ENCODE measurements around the gene UBE2M.

The UBE2M gene

GRCh38 chr19:58531034-58531840 is 27.2 kb downstream of the UBE2M start:
- no peak for TF ChIP-seq EZH2phosphoT487 (IDR thresholded peaks at IDR 0.05; ENCODE audit: low read depth)
- TF ChIP-seq CTCF (IDR thresholded peaks at IDR 0.05; ENCODE audit: low read depth, low read length) = no peak
- no peaks in the 10 kb centered on the region for H4K20me1 ChIP-seq (ENCODE audit: insufficient read depth, low read length)
- peaks cover 3% of the 10 kb centered on the region for H3K4me1 ChIP-seq (ENCODE audit: low read length)
- H2AFZ ChIP-seq (ENCODE audit: low read depth, low read length) = no peak overlapping the region
- H3K27ac ChIP-seq (ENCODE audit: low read length) = no peak overlapping the region
- H3K9me3 ChIP-seq (ENCODE audit: insufficient read depth, low read length) = no peaks in the 10 kb centered on the region
- no peak overlapping the region for H3K4me2 ChIP-seq (ENCODE audit: low read length)
- peaks cover 17% of the 10 kb centered on the region for H3K27me3 ChIP-seq (ENCODE audit: low read depth, low read length)
- no peak overlapping the region for H3K4me3 ChIP-seq (ENCODE audit: low read length)
- no peaks in the 10 kb centered on the region for H3K36me3 ChIP-seq (replicated peaks; ENCODE audit: low read depth, low read length)
- H3K79me2 ChIP-seq (ENCODE audit: low read length) = no peaks in the 10 kb centered on the region
- no peak overlapping the region for H3K9ac ChIP-seq (ENCODE audit: low read length)

DNA sequence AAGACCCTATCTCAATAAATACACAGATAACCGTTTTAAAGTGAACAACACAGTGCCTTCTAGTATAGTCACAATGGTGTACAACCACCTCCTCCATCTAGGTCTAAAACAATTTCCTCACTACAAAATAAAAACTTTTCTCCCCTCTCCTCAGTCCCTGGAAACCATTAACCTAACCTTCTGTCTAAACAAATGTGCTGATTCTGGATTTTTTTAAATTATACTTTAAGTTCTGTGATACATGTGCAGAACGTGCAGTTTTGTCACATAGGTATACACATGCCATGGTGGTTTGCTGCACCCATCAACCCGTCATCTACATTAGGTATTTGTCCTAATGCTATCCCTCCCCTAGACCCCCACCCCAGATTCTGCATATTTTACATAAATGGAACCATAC is 29.0 kb downstream of the UBE2M start:
- Histone ChIP-seq H3K27me3 (ENCODE audit: low read depth, low read length) (peaks cover 17% of the 10 kb centered on the region), H3K4me1 (ENCODE audit: low read length) (peaks cover 3% of the 10 kb centered on the region), H3K36me3 (replicated peaks; ENCODE audit: low read depth, low read length) (no peaks in the 10 kb centered on the region), H3K4me3 (ENCODE audit: low read length) (no peak overlapping the region), H3K79me2 (ENCODE audit: low read length) (no peaks in the 10 kb centered on the region), H4K20me1 (ENCODE audit: insufficient read depth, low read length) (no peaks in the 10 kb centered on the region), H3K27ac (ENCODE audit: low read length) (no peak overlapping the region), H3K4me2 (ENCODE audit: low read length) (no peak overlapping the region), H3K9ac (ENCODE audit: low read length) (no peak overlapping the region), H2AFZ (ENCODE audit: low read depth, low read length) (no peak overlapping the region), H3K9me3 (ENCODE audit: insufficient read depth, low read length) (no peaks in the 10 kb centered on the region)
- no peak for TF ChIP-seq EZH2phosphoT487 (IDR thresholded peaks at IDR 0.05; ENCODE audit: low read depth)

DNA sequence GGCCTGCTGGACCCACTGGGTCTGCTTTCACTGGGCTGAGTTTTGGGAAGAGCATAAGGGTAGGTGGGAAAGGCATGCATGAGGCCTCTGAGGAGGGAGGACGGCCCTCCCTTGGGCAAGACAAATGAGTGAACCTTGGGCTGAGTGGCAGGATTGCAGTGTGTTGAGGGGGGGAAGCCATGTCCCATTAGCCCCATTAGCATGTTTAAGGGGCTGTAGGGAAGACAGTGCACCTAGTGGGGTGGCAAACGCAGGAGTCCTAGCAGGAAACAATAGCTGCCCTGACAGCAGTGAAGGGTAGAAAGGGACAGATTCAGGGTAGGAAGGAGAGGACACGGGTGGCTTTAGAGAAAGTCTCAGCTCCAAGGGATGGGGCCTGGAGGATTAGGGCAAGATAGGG is 35.7 kb downstream of the UBE2M start:
- H3K4me2 ChIP-seq (ENCODE audit: low read length) = no peak overlapping the region
- H4K20me1 ChIP-seq (ENCODE audit: insufficient read depth, low read length) = no peaks in the 10 kb centered on the region
- no peak overlapping the region for H3K4me3 ChIP-seq (ENCODE audit: low read length)
- peaks cover 13% of the 10 kb centered on the region for H3K4me1 ChIP-seq (ENCODE audit: low read length)
- no peak overlapping the region for H3K27ac ChIP-seq (ENCODE audit: low read length)
- TF ChIP-seq EZH2phosphoT487 (IDR thresholded peaks at IDR 0.05; ENCODE audit: low read depth) = no peak
- no peak for TF ChIP-seq CTCF (IDR thresholded peaks at IDR 0.05; ENCODE audit: low read depth, low read length)
- H3K36me3 ChIP-seq (replicated peaks; ENCODE audit: low read depth, low read length) = no peaks in the 10 kb centered on the region
- H3K9me3 ChIP-seq (ENCODE audit: insufficient read depth, low read length) = no peaks in the 10 kb centered on the region
- H3K27me3 ChIP-seq (ENCODE audit: low read depth, low read length) = no peaks in the 10 kb centered on the region
- H3K9ac ChIP-seq (ENCODE audit: low read length) = no peak overlapping the region
- H2AFZ ChIP-seq (ENCODE audit: low read depth, low read length) = no peak overlapping the region
- peaks cover 18% of the 10 kb centered on the region for H3K79me2 ChIP-seq (ENCODE audit: low read length)

DNA sequence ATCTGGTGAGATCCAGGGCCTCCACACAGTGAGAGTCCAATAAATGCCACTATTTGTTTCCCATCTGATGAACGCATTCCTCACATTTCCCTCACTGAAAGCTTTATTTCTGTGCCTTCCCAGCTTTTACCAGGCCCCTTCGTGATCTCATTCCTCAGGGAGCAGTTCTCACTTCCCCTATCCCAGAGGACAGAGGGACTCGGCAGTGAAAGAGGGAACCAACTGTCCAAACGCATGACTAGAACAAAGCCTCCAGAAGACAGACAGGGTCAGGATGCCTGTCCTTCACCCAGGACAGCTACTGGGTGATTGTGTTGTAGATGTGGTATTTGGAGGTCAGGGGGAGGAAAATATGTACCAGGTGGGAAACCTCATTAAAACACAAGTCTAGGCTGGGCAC is 36.8 kb downstream of the UBE2M start:
- TF ChIP-seq CTCF (IDR thresholded peaks at IDR 0.05; ENCODE audit: low read depth, low read length) (no peak), EZH2phosphoT487 (IDR thresholded peaks at IDR 0.05; ENCODE audit: low read depth) (no peak)
- Histone ChIP-seq H3K27me3 (ENCODE audit: low read depth, low read length) (no peaks in the 10 kb centered on the region), H3K4me2 (ENCODE audit: low read length) (no peak overlapping the region), H3K9me3 (ENCODE audit: insufficient read depth, low read length) (no peaks in the 10 kb centered on the region), H3K79me2 (ENCODE audit: low read length) (peaks cover 29% of the 10 kb centered on the region), H3K4me3 (ENCODE audit: low read length) (no peak overlapping the region), H3K27ac (ENCODE audit: low read length) (no peak overlapping the region), H4K20me1 (ENCODE audit: insufficient read depth, low read length) (no peaks in the 10 kb centered on the region), H3K9ac (ENCODE audit: low read length) (no peak overlapping the region), H3K36me3 (replicated peaks; ENCODE audit: low read depth, low read length) (peaks cover 7% of the 10 kb centered on the region), H3K4me1 (ENCODE audit: low read length) (peaks cover 13% of the 10 kb centered on the region), H2AFZ (ENCODE audit: low read depth, low read length) (no peak overlapping the region)
